NCI-H82 treated with DMSO at 0.1 percent for 48 hours (cell line): ENCODE measurements around the gene CALY.
A peak's percentile ranks its signal among the peaks of the same experiment; 100 is the strongest.

Source experiments
- DNase-seq: peaks from one replicate; lab custom pipeline; 2025; ENCODE audit not compliant: unreplicated experiment; lab: John Stamatoyannopoulos, UW

CALY gene

GRCh38 chr10:133366751-133367150 is 30.1 kb upstream of the CALY start:
- DNase-seq = no peak

- DNase-seq = no peak
These were observed 29.4 kb upstream of the CALY start for GRCh38 chr10:133366130-133366478.

GRCh38 chr10:133365461-133366129 is 28.9 kb upstream of the CALY start:
- DNase-seq = no peak

- DNase-seq = no peak
These were observed 28.1 kb upstream of the CALY start for GRCh38 chr10:133364645-133365431.

- no peak for DNase-seq
These were observed 26.1 kb upstream of the CALY start for GRCh38 chr10:133362846-133363245.

- DNase-seq = no peak
These were observed 25.2 kb upstream of the CALY start for GRCh38 chr10:133361773-133362441.

- peak; percentile 24 for DNase-seq
These were observed 24.5 kb upstream of the CALY start for GRCh38 chr10:133361227-133361626.

- no peak for DNase-seq
These were observed 23.4 kb upstream of the CALY start for GRCh38 chr10:133359972-133360610.

- no peak for DNase-seq
These were observed 22.9 kb upstream of the CALY start for GRCh38 chr10:133359554-133359971.

- no peak for DNase-seq
These were observed 22.2 kb upstream of the CALY start for GRCh38 chr10:133358925-133359310.

GRCh38 chr10:133358162-133358924 is 21.6 kb upstream of the CALY start:
- DNase-seq = no peak

- no peak for DNase-seq
These were observed 20.8 kb upstream of the CALY start, which contains the start of gene FUOM for GRCh38 chr10:133357285-133358161. Gene FUOM (minus strand): TSS chr10:133358019. CDS start chr10:133358007, 12 bp downstream.

- DNase-seq = no peak
These were observed 20.0 kb upstream of the CALY start for GRCh38 chr10:133356549-133357284.

- DNase-seq = no peak
These were observed 19.3 kb upstream of the CALY start for GRCh38 chr10:133355991-133356390.

- no peak for DNase-seq
These were observed 18.6 kb upstream of the CALY start for GRCh38 chr10:133355266-133355665.

GRCh38 chr10:133354672-133355240 is 18.1 kb upstream of the CALY start:
- no peak for DNase-seq

- no peak for DNase-seq
These were observed 17.4 kb upstream of the CALY start for GRCh38 chr10:133353988-133354605.

- DNase-seq = no peak
These were observed 16.7 kb upstream of the CALY start for GRCh38 chr10:133353202-133353959.
